Stomach (tissue), 9 donors: ENCODE results near the gene CFAP210. TPM values are rescaled to one million over a fixed set of nuclear protein-coding genes. Genes with fewer than 3 reads are reported as not detected.
"Not testable (repeated sequence)": the region's sequence is repeated elsewhere in the genome, so short reads cannot be mapped to it uniquely, and the experiment has no call there.

Source experiments
- DNase-seq, 2 donors: peaks; one replicate each; pipeline versions ENCODE4 v3.0.0 to v3.0.0-alpha.2; 2013 to 2019
- H3K27ac ChIP-seq, 5 donors: fragments of 200-600 bp in 4 of 5; sonication (generic) in 4 of 5; one replicate each; pipeline ENCODE4 v1.5.1; 2013 to 2019; ENCODE audit warnings: mild to moderate bottlenecking in 1 of 5, moderate library complexity in 1 of 5
- H3K27me3 ChIP-seq, 3 donors: fragments of 200-600 bp; sonication (generic); one replicate each; pipeline ENCODE4 v1.5.1; 2017 to 2019; ENCODE audit warnings: mixed run types in 1 of 3
- H3K36me3 ChIP-seq, 4 donors: fragments of 200-600 bp; sonication (generic); 1 replicate in 3 of 4; 2 replicates in 1 of 4; pipeline ENCODE4 v1.5.1; 2016 to 2019
- H3K4me1 ChIP-seq, 4 donors: fragments of 200-600 bp; sonication (generic); one replicate each; pipeline ENCODE4 v1.5.1; 2016 to 2019
- H3K4me3 ChIP-seq, 4 donors: fragments of 200-600 bp; sonication (generic) in 3 of 4; one replicate each; pipeline ENCODE4 v1.5.1; 2016 to 2019; ENCODE audit warnings: mild to moderate bottlenecking in 1 of 4
- H3K9me3 ChIP-seq, 4 donors: fragments of 200-600 bp; sonication (generic); one replicate each; pipeline ENCODE4 v1.5.1; 2016 to 2019
- CTCF ChIP-seq, 7 experiments: fragments of 450-650 bp in 4 of 7; fragments of 200-600 bp in 3 of 7; sonication (generic) in 3 of 7; IDR thresholded peaks; one replicate each; pipeline ENCODE4 v1.5.1; 2016 to 2019; ENCODE audit warnings: antibody characterized with exemption in 7 of 7, control low read depth in 2 of 7, mild to moderate bottlenecking in 1 of 7
- EP300 ChIP-seq: sonication (generic); formaldehyde crosslinking; IDR thresholded peaks from one replicate; pipeline ENCODE4 v1.6.1; 2017; ENCODE audit warnings: antibody characterized with exemption
- POLR2A ChIP-seq, 4 donors: fragments of 450-650 bp; IDR thresholded peaks; one replicate each; pipeline ENCODE4 v1.6.1; 2016; ENCODE audit warnings: antibody characterized with exemption in 4 of 4, control low read depth in 2 of 4, mild to moderate bottlenecking in 1 of 4, moderate library complexity in 1 of 4
- POLR2AphosphoS5 ChIP-seq, 3 donors: sonication (generic); formaldehyde crosslinking; IDR thresholded peaks; one replicate each; pipeline ENCODE4 v1.6.1; 2016; ENCODE audit warnings: antibody characterized with exemption in 3 of 3
- WGBS, 5 donors: extraction: QIAGEN DNeasy Blood & Tissue Kit in 3 of 5; methylation state at CpG; one replicate each; pipeline versions ENCODE4 v1.1.5 to v1.1.7; 2013 to 2018; 5-methylcytosine and 5-hydroxymethylcytosine counted together
- intact Hi-C: fragments of 100-400 bp; cut with DNase I; formaldehyde crosslinking; loops from one replicate; pipeline ENCODE4 v1.15.1; 2023; ENCODE audit warnings: low total_unique reads
- polyA plus RNA-seq, 3 donors: library from polyadenylated mRNA; stranded (reverse); fragments of 200-250 nt; gene quantifications; one replicate each; pipeline ENCODE4 v1.2.3, GENCODE V29; 2013
- total RNA-seq, 5 donors: library from RNA; depleted of rRNA; stranded (reverse); fragments of >200 nt; gene quantifications; one replicate each; pipeline versions ENCODE4 v1.1.0 to v1.2.3, GENCODE V29; 2014 to 2016
- donor health status: healthy with polysubstance abuse.
- donor health status: Bipolar disorder and iron deficiency.
- donor health status: healthy.

The CFAP210 gene
- total and polyA plus RNA-seq, 8 donors = 0.23 to 2.1 (median 0.37) TPM; not detected in 5

- Histone ChIP-seq H3K4me3 (no peak overlapping the region), H3K4me1 (peaks cover 0 to 15% (median 6%) of the 10 kb centered on the region in 4 donors), H3K9me3 (no peaks in the 10 kb centered on the region), H3K36me3 (peaks cover 24 to 73% (median 64%) of the 10 kb centered on the region in 4 donors), H3K27me3 (no peaks in the 10 kb centered on the region), H3K27ac (no peak overlapping the region)
- WGBS, 5 donors = 96 to 97% (median 96%) methylated on average over 8 of the region's 8 CpGs
- TF ChIP-seq POLR2A (IDR thresholded peaks at IDR 0.05) = no peak
- no peak for TF ChIP-seq EP300
- no peak for TF ChIP-seq POLR2AphosphoS5 (IDR thresholded peaks at IDR 0.05)
- TF ChIP-seq CTCF (IDR thresholded peaks at IDR 0.05) = no peak
- intact Hi-C loops = no loop called here
- no peak for DNase-seq
Measured at GRCh38 chr2:169636440-169637097, 57.6 kb downstream of the CFAP210 start.

GRCh38 chr2:169625781-169626180, 68.4 kb downstream of the CFAP210 start:
- 74 to 90% (median 81%) methylated on average over 3 of the region's 3 CpGs for whole genome bisulfite sequencing, 5 donors
- intact Hi-C loops = no loop called here

GRCh38 chr2:169623235-169623634, 71.0 kb downstream of the CFAP210 start:
- Histone ChIP-seq H3K4me3 (no peak overlapping the region), H3K36me3 (peaks cover 2 to 90% (median 70%) of the 10 kb centered on the region in 4 donors), H3K27ac (no peak overlapping the region), H3K27me3 (no peaks in the 10 kb centered on the region), H3K4me1 (no peaks in the 10 kb centered on the region), H3K9me3 (no peaks in the 10 kb centered on the region)
- 84 to 90% (median 86%) methylated on average over 4 of the region's 4 CpGs for WGBS, 5 donors
- intact Hi-C loops = no loop called here
- no peak for TF ChIP-seq POLR2AphosphoS5 (IDR thresholded peaks at IDR 0.05)
- no peak for DNase-seq

More at GRCh38 chr2:169625781-169626180, 68.4 kb downstream of the CFAP210 start:
- H3K4me1 ChIP-seq = no peaks in the 10 kb centered on the region
- H3K27ac ChIP-seq = no peak overlapping the region
- no peak overlapping the region for H3K4me3 ChIP-seq
- DNase-seq = no peak
- TF ChIP-seq POLR2AphosphoS5 (IDR thresholded peaks at IDR 0.05) = no peak
- no peak for TF ChIP-seq POLR2A (IDR thresholded peaks at IDR 0.05)
- TF ChIP-seq CTCF (IDR thresholded peaks at IDR 0.05) = no peak
- no peak for TF ChIP-seq EP300
- H3K9me3 ChIP-seq = no peaks in the 10 kb centered on the region
- peaks cover 2 to 79% (median 69%) of the 10 kb centered on the region in 4 donors for H3K36me3 ChIP-seq
- H3K27me3 ChIP-seq = no peaks in the 10 kb centered on the region

GRCh38 chr2:169620509-169620908, 73.7 kb downstream of the CFAP210 start:
- Histone ChIP-seq H3K9me3 (no peaks in the 10 kb centered on the region), H3K36me3 (peaks cover 9 to 92% (median 74%) of the 10 kb centered on the region in 4 donors), H3K4me3 (no peak overlapping the region), H3K27ac (no peak overlapping the region), H3K27me3 (no peaks in the 10 kb centered on the region), H3K4me1 (no peaks in the 10 kb centered on the region)
- DNase-seq = no peak
- intact Hi-C loops = no loop called here
- WGBS, 5 donors = 69 to 83% (median 78%) methylated on average over 1 of the region's 1 CpG
- TF ChIP-seq POLR2A (IDR thresholded peaks at IDR 0.05) (no peak), EP300 (no peak), POLR2AphosphoS5 (IDR thresholded peaks at IDR 0.05) (no peak), CTCF (IDR thresholded peaks at IDR 0.05) (no peak)

- intact Hi-C loops = no loop called here
- no peak for DNase-seq
- 57 to 60% (median 59%) methylated on average over 3 of the region's 3 CpGs for WGBS, 5 donors
Measured at GRCh38 chr2:169619946-169620345, 74.3 kb downstream of the CFAP210 start.

GRCh38 chr2:169615982-169616381, 78.2 kb downstream of the CFAP210 start:
- H3K4me1 ChIP-seq, H3K27ac ChIP-seq, DNase-seq, H3K4me3 ChIP-seq, H3K27me3 ChIP-seq, H3K9me3 ChIP-seq, intact Hi-C loops: not testable (repeated sequence)
- H3K36me3 ChIP-seq = peaks cover 22 to 92% (median 81%) of the 10 kb centered on the region in 4 donors
- 96 to 100% (median 97%) methylated on average over 1 of the region's 1 CpG for WGBS, 5 donors

More at GRCh38 chr2:169619946-169620345, 74.3 kb downstream of the CFAP210 start:
- no peak overlapping the region for H3K4me3 ChIP-seq
- no peaks in the 10 kb centered on the region for H3K27me3 ChIP-seq
- no peaks in the 10 kb centered on the region for H3K4me1 ChIP-seq
- no peaks in the 10 kb centered on the region for H3K9me3 ChIP-seq
- TF ChIP-seq POLR2A (IDR thresholded peaks at IDR 0.05) (no peak), CTCF (IDR thresholded peaks at IDR 0.05) (no peak), POLR2AphosphoS5 (IDR thresholded peaks at IDR 0.05) (no peak), EP300 (no peak)
- H3K27ac ChIP-seq = no peak overlapping the region
- peaks cover 15 to 92% (median 77%) of the 10 kb centered on the region in 4 donors for H3K36me3 ChIP-seq
